GM13977 (cell line): Measurements from ENCODE around the gene KCNG2.

ENCODE experiments used
- DNase-seq: peaks from one replicate; pipeline ENCODE4 v3.0.0; 2012; ENCODE audit warnings: low spot score
- in situ Hi-C: fragments of 300-500 bp; cut with MboI; formaldehyde crosslinking; loops from one replicate; pipeline ENCODE4 v1.12.0; 2022; ENCODE audit warnings: low sequenced_read_pairs, low pct_unique_long_range_greater_than_20kb, mixed read lengths, inconsistent platforms; ENCODE audit not compliant: unreplicated experiment
- TF ChIP-seq, protein P1 (sequence below): IDR thresholded peaks from 2 replicates; pipeline ENCODE4 v1.5.1; 2012; ENCODE audit warnings: mild to moderate bottlenecking, control low read depth; ENCODE audit not compliant: insufficient read depth; ENCODE audit errors: extremely low read depth, missing control alignments

Gene KCNG2

GRCh38 chr18:79930020-79930642 lies 132.4 kb downstream of the KCNG2 start:
- no peak for DNase-seq
- TF ChIP-seq, protein P1, sequence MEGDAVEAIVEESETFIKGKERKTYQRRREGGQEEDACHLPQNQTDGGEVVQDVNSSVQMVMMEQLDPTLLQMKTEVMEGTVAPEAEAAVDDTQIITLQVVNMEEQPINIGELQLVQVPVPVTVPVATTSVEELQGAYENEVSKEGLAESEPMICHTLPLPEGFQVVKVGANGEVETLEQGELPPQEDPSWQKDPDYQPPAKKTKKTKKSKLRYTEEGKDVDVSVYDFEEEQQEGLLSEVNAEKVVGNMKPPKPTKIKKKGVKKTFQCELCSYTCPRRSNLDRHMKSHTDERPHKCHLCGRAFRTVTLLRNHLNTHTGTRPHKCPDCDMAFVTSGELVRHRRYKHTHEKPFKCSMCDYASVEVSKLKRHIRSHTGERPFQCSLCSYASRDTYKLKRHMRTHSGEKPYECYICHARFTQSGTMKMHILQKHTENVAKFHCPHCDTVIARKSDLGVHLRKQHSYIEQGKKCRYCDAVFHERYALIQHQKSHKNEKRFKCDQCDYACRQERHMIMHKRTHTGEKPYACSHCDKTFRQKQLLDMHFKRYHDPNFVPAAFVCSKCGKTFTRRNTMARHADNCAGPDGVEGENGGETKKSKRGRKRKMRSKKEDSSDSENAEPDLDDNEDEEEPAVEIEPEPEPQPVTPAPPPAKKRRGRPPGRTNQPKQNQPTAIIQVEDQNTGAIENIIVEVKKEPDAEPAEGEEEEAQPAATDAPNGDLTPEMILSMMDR: no peak
- in situ Hi-C loops: no loop called here

- TF ChIP-seq, protein P1: no peak
- DNase-seq: no peak
- in situ Hi-C loops: no loop called here
Measured at GRCh38 chr18:79931475-79931874, 133.7 kb downstream of the KCNG2 start.

DNA sequence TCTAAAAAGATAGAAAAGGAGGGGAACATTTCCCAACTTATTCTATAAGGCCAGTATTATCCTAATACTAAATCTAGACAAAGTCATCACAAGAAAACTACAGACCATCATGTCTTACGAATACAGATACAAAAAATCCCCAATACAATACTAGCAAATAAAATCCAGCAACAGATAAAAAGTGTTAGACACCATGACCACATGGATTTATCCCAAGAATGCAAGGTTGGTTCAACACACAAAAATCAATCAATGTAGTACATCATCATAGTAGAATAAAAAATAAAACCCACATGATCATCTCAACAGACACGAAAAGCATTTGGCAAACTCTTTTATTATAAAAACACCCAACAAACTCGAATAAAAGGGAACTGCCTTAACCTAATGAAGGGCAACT lies 135.2 kb downstream of the KCNG2 start:
- TF ChIP-seq, protein P1: no peak
- in situ Hi-C loops: no loop called here
- DNase-seq: no peak

DNA sequence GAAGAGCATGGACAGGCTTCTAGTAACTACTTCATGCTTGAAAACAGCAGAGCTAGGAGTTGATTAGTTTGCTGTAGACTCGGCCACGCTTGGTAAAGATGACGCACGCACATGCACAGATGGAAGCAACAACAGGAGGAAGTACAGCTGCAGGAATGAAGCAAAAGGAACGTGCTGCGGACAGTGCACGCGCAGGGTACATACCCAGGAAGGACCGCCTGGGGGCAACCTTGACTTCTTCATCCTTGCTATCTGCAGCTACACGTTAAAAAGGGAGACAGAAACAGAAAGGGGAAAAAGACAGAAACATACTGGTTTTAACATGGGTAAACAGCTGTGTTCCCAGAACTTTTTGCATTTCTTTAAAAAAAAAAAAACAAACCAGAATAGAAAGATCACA lies 136.0 kb downstream of the KCNG2 start:
- in situ Hi-C loops: no loop called here
- TF ChIP-seq, protein P1: no peak
- no peak for DNase-seq

DNA sequence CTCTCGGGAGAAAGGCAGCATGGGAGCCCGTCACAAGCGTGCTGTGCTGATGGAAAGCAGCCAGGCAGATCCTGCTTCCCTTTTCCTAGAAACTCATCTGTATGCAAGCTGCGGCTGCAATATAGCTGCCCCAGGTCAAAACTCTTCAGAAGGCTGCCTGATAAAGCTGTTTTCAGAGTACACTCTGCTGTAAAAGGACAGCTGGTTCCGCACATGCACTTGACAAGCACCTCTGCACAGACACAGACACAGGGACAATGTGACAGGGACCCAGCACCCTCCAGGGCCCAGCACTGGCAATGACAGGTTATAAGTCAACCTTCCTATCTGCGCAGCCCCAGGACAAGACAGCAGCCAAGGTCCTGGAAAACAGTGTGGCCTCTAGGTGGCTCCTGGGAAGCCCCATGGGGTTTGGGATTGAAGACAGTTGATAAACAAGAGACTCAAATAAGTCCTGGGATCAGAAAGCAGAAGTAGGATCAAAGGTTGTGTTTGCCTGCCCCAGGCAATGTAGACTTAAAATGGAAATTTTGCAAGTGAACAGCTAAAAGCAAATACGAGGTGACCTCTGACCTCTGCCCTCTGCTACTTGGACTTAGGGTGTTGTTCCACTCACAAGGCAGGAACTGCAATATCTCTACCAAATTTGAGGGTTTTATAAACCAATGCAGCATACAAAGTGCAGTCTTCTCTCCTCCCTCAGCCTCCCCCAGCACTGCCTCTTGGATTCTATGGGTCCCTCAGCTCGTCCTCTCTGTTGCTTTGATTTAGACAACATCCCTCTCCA lies 136.8 kb downstream of the KCNG2 start:
- TF ChIP-seq, protein P1: no peak
- no peak for DNase-seq
- in situ Hi-C loops: no loop called here

- in situ Hi-C loops: no loop called here
- TF ChIP-seq, protein P1: no peak
Measured at GRCh38 chr18:79935098-79935480, 137.4 kb downstream of the KCNG2 start.

More at GRCh38 chr18:79935098-79935480, 137.4 kb downstream of the KCNG2 start:
- DNase-seq: no peak
